Urothelium cell line (cell line): ENCODE results near the gene SESN3.

ENCODE experiments used
- DNase-seq: peaks from one replicate; pipeline ENCODE4 v3.0.0; 2011; ENCODE audit warnings: low spot score, mixed read lengths
- FAIRE-seq: peaks from 2 replicates; lab custom pipeline; 2011; peaks lifted over from hg19 to GRCh38; lab: Jason Lieb, UNC

Gene SESN3

DNA sequence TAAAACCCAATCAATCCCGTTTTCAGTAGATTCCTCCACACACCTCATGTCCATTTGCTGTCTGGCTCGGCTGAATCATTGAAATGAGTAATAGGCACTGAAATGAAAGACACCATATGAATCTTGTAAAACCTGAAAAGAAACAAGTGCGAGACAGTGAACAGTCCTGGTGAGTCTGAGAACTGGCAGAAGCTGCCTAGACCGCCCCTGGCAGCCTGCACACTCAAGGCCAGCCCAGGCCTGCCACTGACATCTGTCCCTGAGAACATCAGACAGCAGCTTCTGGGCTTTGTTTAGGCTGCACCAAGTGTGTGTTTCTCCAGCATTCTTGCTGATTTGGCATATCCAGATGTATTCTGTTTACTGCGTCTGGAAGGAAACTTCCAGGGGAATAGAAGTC, 96.5 kb downstream of the SESN3 start:
- no peak for FAIRE-seq

GRCh38 chr11:95132956-95133355, 98.0 kb downstream of the SESN3 start:
- DNase-seq = peak; percentile 23
- no peak for FAIRE-seq

More for the DNA sequence above, 96.5 kb downstream of the SESN3 start:
- DNase-seq = peak; percentile 29

DNA sequence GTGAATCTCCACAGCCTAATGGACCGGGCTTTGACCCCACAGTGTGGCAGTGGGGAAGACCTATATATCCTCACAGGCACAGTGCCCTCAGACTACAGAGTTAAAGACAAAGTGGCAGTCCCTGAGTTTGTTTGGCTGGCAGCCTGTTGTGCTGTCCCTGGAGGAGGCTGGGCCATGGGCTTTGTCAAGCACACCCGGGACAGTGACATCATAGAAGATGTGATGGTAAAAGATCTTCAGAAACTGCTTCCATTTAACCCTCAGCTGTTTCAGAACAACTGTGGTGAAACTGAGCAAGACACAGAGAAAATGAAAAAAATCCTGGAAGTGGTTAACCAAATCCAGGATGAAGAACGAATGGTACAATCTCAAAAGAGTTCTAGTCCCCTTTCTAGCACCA, 102.4 kb downstream of the SESN3 start:
- DNase-seq = no peak
- FAIRE-seq = no peak

GRCh38 chr11:95123556-95123955, 107.4 kb downstream of the SESN3 start:
- no peak for DNase-seq
- no peak for FAIRE-seq

DNA sequence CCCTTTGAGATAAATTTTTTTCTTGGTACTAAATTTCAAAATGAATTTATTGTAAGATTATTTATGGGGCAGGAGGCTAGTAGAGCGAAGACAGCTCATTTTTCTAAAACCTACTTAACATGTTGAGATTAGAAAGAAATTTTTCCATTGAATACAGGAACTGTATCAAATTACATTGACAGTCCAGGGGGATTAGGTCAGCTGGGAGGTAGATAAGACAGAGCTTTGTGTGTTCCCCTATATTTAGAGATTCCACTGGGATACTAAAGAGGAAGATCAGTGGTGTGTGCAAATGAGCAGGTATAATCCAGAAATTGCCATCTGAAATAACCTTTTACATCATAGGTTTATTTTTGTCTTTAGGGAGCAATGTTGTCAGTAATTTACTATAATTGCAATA, 109.3 kb downstream of the SESN3 start:
- DNase-seq = no peak
- no peak for FAIRE-seq

DNA sequence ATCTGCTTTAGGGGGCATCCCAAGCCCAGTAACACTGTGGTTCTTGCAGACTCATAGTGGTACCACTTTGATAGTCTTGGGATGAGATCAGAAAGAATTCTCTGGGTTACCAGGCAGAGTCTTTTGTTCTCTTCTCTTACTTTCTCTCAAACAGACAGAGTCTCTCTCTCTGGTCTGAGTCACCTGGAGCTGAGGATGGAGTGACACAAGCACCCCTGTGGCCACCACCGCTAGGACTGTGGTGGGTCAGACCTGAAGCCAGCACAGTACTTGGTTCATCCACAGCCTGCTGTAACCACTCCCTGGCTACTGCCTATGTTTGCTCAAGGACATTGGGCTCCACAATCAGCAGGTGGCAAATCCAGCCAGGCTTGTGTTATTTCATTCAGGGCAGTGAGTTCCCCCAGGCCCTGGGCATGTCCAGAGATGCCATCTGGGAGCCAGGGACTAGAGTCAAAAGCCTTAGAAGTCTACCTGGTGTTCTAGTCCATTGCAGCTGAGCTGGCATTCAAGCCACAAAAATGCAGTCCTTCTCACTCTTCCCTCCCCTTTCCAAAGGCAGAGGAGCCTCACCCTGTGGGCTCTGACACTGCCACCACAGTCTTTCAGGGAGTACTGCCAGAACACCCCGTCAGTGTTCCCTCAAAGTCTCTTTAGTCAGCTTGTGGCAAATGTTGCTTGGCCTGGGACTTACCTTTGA, 111.5 kb downstream of the SESN3 start:
- FAIRE-seq = no peak
- DNase-seq = no peak

DNA sequence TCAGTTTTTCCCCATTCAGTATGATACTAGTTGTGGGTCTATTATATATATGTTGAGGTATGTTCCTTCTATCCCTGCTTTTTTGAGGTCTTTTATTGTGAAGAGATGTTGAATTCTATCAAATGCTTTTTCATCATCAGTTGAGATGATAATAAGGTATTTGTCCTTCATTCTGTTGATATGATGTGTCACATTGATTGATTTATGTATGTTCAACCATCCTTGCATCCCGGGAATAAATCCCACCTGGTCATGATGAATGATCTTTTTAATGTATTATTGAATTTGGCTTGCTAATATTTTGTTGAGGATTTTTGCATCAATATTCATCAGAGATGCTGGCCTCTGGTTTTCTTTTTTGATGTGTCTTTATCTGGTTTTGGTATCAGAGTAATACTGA, 115.4 kb downstream of the SESN3 start:
- no peak for DNase-seq
- FAIRE-seq = no peak
